Measurements from ENCODE around the gene SLC35A5.
"Not testable (repeated sequence)": the region's sequence is repeated elsewhere in the genome, so short reads cannot be mapped to it uniquely, and the experiment has no call there.

Gene SLC35A5

GRCh38 chr3:112557976-112558375, 3.9 kb upstream of the SLC35A5 start:
- no peaks in the 10 kb centered on the region for H3K27me3 ChIP-seq (ENCODE audit: low read depth)
- no peak overlapping the region for H3K4me3 ChIP-seq
- H3K4me1 ChIP-seq: peaks cover 9% of the 10 kb centered on the region
- H3K36me3 ChIP-seq (replicated peaks): peaks cover 9% of the 10 kb centered on the region
- no peaks in the 10 kb centered on the region for H3K9me3 ChIP-seq
- DNase-seq (ENCODE audit: low spot score in 2 of 2): no peak
- in situ Hi-C loops (cut with MboI; ENCODE audit: low sequenced_read_pairs): no loop called here

GRCh38 chr3:112560307-112560706, 1.5 kb upstream of the SLC35A5 start:
- H3K27me3 ChIP-seq (ENCODE audit: low read depth): no peaks in the 10 kb centered on the region
- peaks cover 26% of the 10 kb centered on the region for H3K4me1 ChIP-seq
- H3K36me3 ChIP-seq (replicated peaks): peaks cover 9% of the 10 kb centered on the region
- in situ Hi-C loops (cut with MboI; ENCODE audit: low sequenced_read_pairs): no loop called here
- no peaks in the 10 kb centered on the region for H3K9me3 ChIP-seq
- no peak for DNase-seq (ENCODE audit: low spot score in 2 of 2)
- peak overlapping the region; percentile 56 for H3K4me3 ChIP-seq

- H3K4me3 ChIP-seq: peak overlapping the region; percentile 56
- peak; percentile 68 to 78 for DNase-seq (ENCODE audit: low spot score in 2 of 2)
- H3K4me1 ChIP-seq: peaks cover 26% of the 10 kb centered on the region
- H3K9me3 ChIP-seq: no peaks in the 10 kb centered on the region
- no peaks in the 10 kb centered on the region for H3K27me3 ChIP-seq (ENCODE audit: low read depth)
- peaks cover 9% of the 10 kb centered on the region for H3K36me3 ChIP-seq (replicated peaks)
- in situ Hi-C loops (cut with MboI; ENCODE audit: low sequenced_read_pairs): no loop called here
Observed at GRCh38 chr3:112560721-112561483, 943 bp upstream of the SLC35A5 start.

GRCh38 chr3:112561484-112561733, 436 bp upstream of the SLC35A5 start:
- Histone ChIP-seq H3K36me3 (replicated peaks) (peaks cover 9% of the 10 kb centered on the region; the same call in 1 of the 2 replicates), H3K9me3 (no peaks in the 10 kb centered on the region), H3K4me1 (peaks cover 26% of the 10 kb centered on the region), H3K27me3 (ENCODE audit: low read depth) (no peaks in the 10 kb centered on the region), H3K4me3 (peak overlapping the region; percentile 56)
- DNase-seq (ENCODE audit: low spot score in 2 of 2): no peak
- in situ Hi-C loops (cut with MboI; ENCODE audit: low sequenced_read_pairs): no loop called here

- DNase-seq (ENCODE audit: low spot score in 2 of 2): peak; percentile 41 to 79
- in situ Hi-C loops (cut with MboI; ENCODE audit: low sequenced_read_pairs); H3K36me3 ChIP-seq (replicated peaks); H3K27me3 ChIP-seq (ENCODE audit: low read depth); H3K9me3 ChIP-seq: not testable (repeated sequence)
- H3K4me3 ChIP-seq: peak overlapping the region; percentile 6; the same call in 1 of the 2 replicates
- H3K4me1 ChIP-seq: peaks cover 24% of the 10 kb centered on the region
Observed at GRCh38 chr3:112564247-112564939, 2.5 kb downstream of the SLC35A5 start.

GRCh38 chr3:112564940-112565305, 3.1 kb downstream of the SLC35A5 start:
- in situ Hi-C loops (cut with MboI; ENCODE audit: low sequenced_read_pairs): no loop called here
- DNase-seq (ENCODE audit: low spot score in 2 of 2): no peak
- Histone ChIP-seq H3K36me3 (replicated peaks) (no peaks in the 10 kb centered on the region), H3K4me3 (no peak overlapping the region), H3K4me1 (peaks cover 19% of the 10 kb centered on the region), H3K27me3 (ENCODE audit: low read depth) (no peaks in the 10 kb centered on the region), H3K9me3 (no peaks in the 10 kb centered on the region)

GRCh38 chr3:112568642-112569041, 6.8 kb downstream of the SLC35A5 start:
- DNase-seq (ENCODE audit: low spot score in 2 of 2): no peak
- in situ Hi-C loops (cut with MboI; ENCODE audit: low sequenced_read_pairs): no loop called here
- no peaks in the 10 kb centered on the region for H3K9me3 ChIP-seq
- no peak overlapping the region for H3K4me3 ChIP-seq
- H3K36me3 ChIP-seq (replicated peaks): peaks cover 7% of the 10 kb centered on the region
- H3K27me3 ChIP-seq (ENCODE audit: low read depth): no peaks in the 10 kb centered on the region
- H3K4me1 ChIP-seq: peaks cover 13% of the 10 kb centered on the region

GRCh38 chr3:112569265-112569664, 7.4 kb downstream of the SLC35A5 start:
- Histone ChIP-seq H3K4me1 (peaks cover 7% of the 10 kb centered on the region), H3K36me3 (replicated peaks) (peaks cover 7% of the 10 kb centered on the region), H3K4me3 (no peak overlapping the region), H3K9me3 (no peaks in the 10 kb centered on the region), H3K27me3 (ENCODE audit: low read depth) (no peaks in the 10 kb centered on the region)
- in situ Hi-C loops (cut with MboI; ENCODE audit: low sequenced_read_pairs): no loop called here
- no peak for DNase-seq (ENCODE audit: low spot score in 2 of 2)

GRCh38 chr3:112572701-112573100, 10.9 kb downstream of the SLC35A5 start:
- Histone ChIP-seq H3K27me3 (ENCODE audit: low read depth) (no peaks in the 10 kb centered on the region), H3K9me3 (no peaks in the 10 kb centered on the region), H3K4me1 (no peaks in the 10 kb centered on the region), H3K4me3 (no peak overlapping the region), H3K36me3 (replicated peaks) (peaks cover 7% of the 10 kb centered on the region)
- no peak for DNase-seq (ENCODE audit: low spot score in 2 of 2)
- in situ Hi-C loops (cut with MboI; ENCODE audit: low sequenced_read_pairs): no loop called here

- Histone ChIP-seq H3K27me3 (ENCODE audit: low read depth) (no peaks in the 10 kb centered on the region), H3K9me3 (no peaks in the 10 kb centered on the region), H3K36me3 (replicated peaks) (peaks cover 20% of the 10 kb centered on the region), H3K4me3 (no peak overlapping the region), H3K4me1 (no peaks in the 10 kb centered on the region)
- no peak for DNase-seq (ENCODE audit: low spot score in 2 of 2)
- in situ Hi-C loops (cut with MboI; ENCODE audit: low sequenced_read_pairs): no loop called here
Observed at GRCh38 chr3:112579232-112579631, 17.4 kb downstream of the SLC35A5 start.

GRCh38 chr3:112579697-112580096, 17.9 kb downstream of the SLC35A5 start:
- H3K36me3 ChIP-seq (replicated peaks): peaks cover 20% of the 10 kb centered on the region

GRCh38 chr3:112582244-112582874, 20.5 kb downstream of the SLC35A5 start:
- peak; percentile 50 to 57 for DNase-seq (ENCODE audit: low spot score in 2 of 2)
- in situ Hi-C loops (cut with MboI; ENCODE audit: low sequenced_read_pairs): no loop called here
- Histone ChIP-seq H3K4me1 (no peaks in the 10 kb centered on the region), H3K4me3 (no peak overlapping the region), H3K9me3 (no peaks in the 10 kb centered on the region), H3K36me3 (replicated peaks) (peaks cover 20% of the 10 kb centered on the region), H3K27me3 (ENCODE audit: low read depth) (no peaks in the 10 kb centered on the region)

More at GRCh38 chr3:112579697-112580096, 17.9 kb downstream of the SLC35A5 start:
- Histone ChIP-seq H3K4me1 (no peaks in the 10 kb centered on the region), H3K9me3 (no peaks in the 10 kb centered on the region), H3K27me3 (ENCODE audit: low read depth) (no peaks in the 10 kb centered on the region), H3K4me3 (no peak overlapping the region)
- DNase-seq (ENCODE audit: low spot score in 2 of 2): no peak
- in situ Hi-C loops (cut with MboI; ENCODE audit: low sequenced_read_pairs): no loop called here

- H3K36me3 ChIP-seq (replicated peaks): peaks cover 20% of the 10 kb centered on the region
- no peaks in the 10 kb centered on the region for H3K27me3 ChIP-seq (ENCODE audit: low read depth)
- in situ Hi-C loops (cut with MboI; ENCODE audit: low sequenced_read_pairs): no loop called here
- no peak for DNase-seq (ENCODE audit: low spot score in 2 of 2)
- H3K4me1 ChIP-seq: no peaks in the 10 kb centered on the region
- H3K4me3 ChIP-seq: no peak overlapping the region
- H3K9me3 ChIP-seq: no peaks in the 10 kb centered on the region
Observed at GRCh38 chr3:112583105-112583504, 21.3 kb downstream of the SLC35A5 start.

GRCh38 chr3:112585782-112586181, 23.9 kb downstream of the SLC35A5 start:
- no peaks in the 10 kb centered on the region for H3K4me1 ChIP-seq
- no peak overlapping the region for H3K4me3 ChIP-seq
- in situ Hi-C loops (cut with MboI; ENCODE audit: low sequenced_read_pairs): no loop called here
- H3K27me3 ChIP-seq (ENCODE audit: low read depth): no peaks in the 10 kb centered on the region
- no peaks in the 10 kb centered on the region for H3K9me3 ChIP-seq
- H3K36me3 ChIP-seq (replicated peaks): peaks cover 20% of the 10 kb centered on the region
- DNase-seq (ENCODE audit: low spot score in 2 of 2): no peak
